Progenitor cell of endocrine pancreas (in vitro differentiated cells): ENCODE results near the gene ANO2. TPM values are rescaled to one million over a fixed set of nuclear protein-coding genes. Genes with fewer than 3 reads are reported as not detected.

Source experiments
- DNase-seq: peaks from one replicate; pipeline ENCODE4 v3.0.0; 2021; ENCODE audit warnings: low spot score; ENCODE audit not compliant: unreplicated experiment
- H3K27ac Mint-ChIP-seq: 2 replicates; pipeline ENCODE4 v1.8.0; 2021; ENCODE audit warnings: mild to moderate bottlenecking, moderate library complexity, mixed read lengths
- H3K27me3 Mint-ChIP-seq: 2 replicates; pipeline ENCODE4 v1.8.0; 2021; ENCODE audit warnings: mixed read lengths
- H3K36me3 Mint-ChIP-seq: 2 replicates; pipeline ENCODE4 v1.8.0; 2022; ENCODE audit warnings: mixed read lengths; ENCODE audit not compliant: insufficient read depth
- H3K4me1 Mint-ChIP-seq: 2 replicates; pipeline ENCODE4 v1.8.0; 2021; ENCODE audit warnings: low read depth, mixed read lengths
- H3K4me3 Mint-ChIP-seq: 2 replicates; pipeline ENCODE4 v1.8.0; 2021; ENCODE audit warnings: low read depth, mild to moderate bottlenecking, moderate library complexity, mixed read lengths
- H3K9me3 Mint-ChIP-seq: 2 replicates; pipeline ENCODE4 v1.8.0; 2021; ENCODE audit warnings: low read depth, mixed read lengths
- CTCF ChIP-seq: fragments of 200-600 bp; sonication (generic); IDR thresholded peaks from one replicate; pipeline ENCODE4 v1.5.0; 2021; ENCODE audit warnings: antibody characterized with exemption, mild to moderate bottlenecking; ENCODE audit not compliant: unreplicated experiment
- total RNA-seq: library from RNA; stranded (reverse); gene quantifications from 2 replicates; pipeline ENCODE4 v1.2.1, GENCODE V29; 2021

The ANO2 gene
- total RNA-seq, 1 donor from 2014 or later, result 2.8 TPM

GRCh38 chr12:5593998-5594397 is 351.1 kb downstream of the ANO2 start:
- H3K27me3 Mint-ChIP-seq, result peaks cover 42% of the 10 kb centered on the region
- H3K36me3 Mint-ChIP-seq, result no peaks in the 10 kb centered on the region
- H3K4me1 Mint-ChIP-seq, result peaks cover 5% of the 10 kb centered on the region
- no peak for DNase-seq
- no peak overlapping the region for H3K4me3 Mint-ChIP-seq
- H3K27ac Mint-ChIP-seq, result no peak overlapping the region
- no peaks in the 10 kb centered on the region for H3K9me3 Mint-ChIP-seq
- no peak for TF ChIP-seq CTCF

- Mint-ChIP-seq H3K4me1 (peaks cover 5% of the 10 kb centered on the region), H3K27me3 (peaks cover 42% of the 10 kb centered on the region), H3K36me3 (no peaks in the 10 kb centered on the region), H3K9me3 (no peaks in the 10 kb centered on the region), H3K27ac (no peak overlapping the region), H3K4me3 (no peak overlapping the region)
- no peak for TF ChIP-seq CTCF
- no peak for DNase-seq
These were observed 352.0 kb downstream of the ANO2 start for GRCh38 chr12:5593086-5593485.

GRCh38 chr12:5592310-5592709 is 352.7 kb downstream of the ANO2 start:
- peaks cover 5% of the 10 kb centered on the region for H3K4me1 Mint-ChIP-seq
- H3K4me3 Mint-ChIP-seq, result no peak overlapping the region
- DNase-seq, result no peak
- H3K36me3 Mint-ChIP-seq, result no peaks in the 10 kb centered on the region
- H3K27ac Mint-ChIP-seq, result no peak overlapping the region
- TF ChIP-seq CTCF, result no peak
- no peaks in the 10 kb centered on the region for H3K9me3 Mint-ChIP-seq
- peaks cover 42% of the 10 kb centered on the region for H3K27me3 Mint-ChIP-seq

- no peak for TF ChIP-seq CTCF
- no peaks in the 10 kb centered on the region for H3K36me3 Mint-ChIP-seq
- peaks cover 8% of the 10 kb centered on the region for H3K4me1 Mint-ChIP-seq
- no peak overlapping the region for H3K4me3 Mint-ChIP-seq
- no peaks in the 10 kb centered on the region for H3K9me3 Mint-ChIP-seq
- peaks cover 34% of the 10 kb centered on the region for H3K27me3 Mint-ChIP-seq
- no peak overlapping the region for H3K27ac Mint-ChIP-seq
- no peak for DNase-seq
These were observed 354.7 kb downstream of the ANO2 start for GRCh38 chr12:5590316-5590715.

GRCh38 chr12:5589054-5589453 is 356.0 kb downstream of the ANO2 start:
- H3K4me3 Mint-ChIP-seq, result no peak overlapping the region
- DNase-seq, result no peak
- H3K4me1 Mint-ChIP-seq, result peaks cover 5% of the 10 kb centered on the region
- peaks cover 26% of the 10 kb centered on the region for H3K27me3 Mint-ChIP-seq
- H3K36me3 Mint-ChIP-seq, result no peaks in the 10 kb centered on the region
- TF ChIP-seq CTCF, result no peak
- no peaks in the 10 kb centered on the region for H3K9me3 Mint-ChIP-seq
- H3K27ac Mint-ChIP-seq, result no peak overlapping the region
